ENCODE results near the gene RHOH. TPM values are rescaled to one million over a fixed set of nuclear protein-coding genes. Genes with fewer than 3 reads are reported as not detected.

The RHOH gene
- total RNA-seq, 4 donors from 2014 or later, result 0.26 TPM; not detected in 3

DNA sequence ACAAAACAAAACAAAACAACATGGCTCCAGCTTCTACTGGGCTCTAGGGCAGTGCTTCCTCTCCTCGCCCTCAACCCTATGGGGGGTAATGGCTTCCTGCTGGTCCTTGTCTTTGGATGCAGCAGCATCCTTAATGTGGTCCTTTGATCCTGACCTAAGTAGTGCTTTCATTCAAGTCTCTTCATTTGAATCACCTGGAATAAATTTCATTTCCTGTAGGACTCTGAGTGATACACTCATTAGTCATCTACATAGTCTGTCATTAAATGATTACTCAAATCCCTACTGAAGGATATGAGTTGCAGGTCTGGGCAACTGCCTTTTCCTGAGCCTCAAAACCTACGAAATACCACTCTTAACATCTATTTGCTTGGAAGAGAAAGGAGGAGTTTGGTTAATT is 54.5 kb downstream of the RHOH start:
- no peak overlapping the region for H3K27ac ChIP-seq
- intact Hi-C loops (cut with DNase I; ENCODE audit: low total_unique reads), result no loop called here
- no peak for ATAC-seq
- in situ Hi-C loops (cut with MboI; ENCODE audit: low sequenced_read_pairs in 4 of 4), result no loop called here
- H3K27me3 ChIP-seq, result no peaks in the 10 kb centered on the region
- no peaks in the 10 kb centered on the region for H3K4me1 ChIP-seq
- TF ChIP-seq CTCF (IDR thresholded peaks at IDR 0.05 in 4 of 5, conservative IDR thresholded peaks at IDR 0.05 in 1 of 5) (no peak), POLR2A (IDR thresholded peaks at IDR 0.05) (no peak)
- no peak for DNase-seq
- no peaks in the 10 kb centered on the region for H3K36me3 ChIP-seq
- no peak overlapping the region for H3K4me3 ChIP-seq
- H3K9me3 ChIP-seq, result no peaks in the 10 kb centered on the region

DNA sequence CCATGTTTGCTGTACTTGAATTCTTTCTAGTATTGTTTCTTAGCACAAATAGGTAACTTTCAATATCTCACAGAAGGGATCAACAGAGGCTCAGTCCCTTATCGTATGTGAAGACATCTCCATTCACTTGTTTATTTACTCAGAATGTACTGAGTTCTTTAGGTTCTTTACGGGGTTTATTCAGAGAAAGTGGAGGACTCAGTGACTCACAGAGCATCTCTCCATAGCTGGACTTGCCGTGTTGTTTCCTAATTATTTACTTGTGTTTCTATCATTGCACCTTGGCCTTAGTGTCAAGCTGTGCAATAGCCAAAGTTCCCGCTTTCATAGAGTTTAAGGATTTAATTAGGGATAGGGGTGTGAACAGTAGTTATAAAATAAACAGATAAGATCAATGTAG is 57.1 kb downstream of the RHOH start:
- Histone ChIP-seq H3K36me3 (no peaks in the 10 kb centered on the region), H3K27me3 (no peaks in the 10 kb centered on the region), H3K27ac (no peak overlapping the region), H3K9me3 (no peaks in the 10 kb centered on the region), H3K4me1 (no peaks in the 10 kb centered on the region), H3K4me3 (no peak overlapping the region)
- DNase-seq (no peak), ATAC-seq (no peak)
- intact Hi-C loops (cut with DNase I; ENCODE audit: low total_unique reads), result no loop called here
- in situ Hi-C loops (cut with MboI; ENCODE audit: low sequenced_read_pairs in 4 of 4), result no loop called here
- no peak for TF ChIP-seq CTCF (IDR thresholded peaks at IDR 0.05 in 4 of 5, conservative IDR thresholded peaks at IDR 0.05 in 1 of 5)
- TF ChIP-seq POLR2A (IDR thresholded peaks at IDR 0.05), result no peak

DNA sequence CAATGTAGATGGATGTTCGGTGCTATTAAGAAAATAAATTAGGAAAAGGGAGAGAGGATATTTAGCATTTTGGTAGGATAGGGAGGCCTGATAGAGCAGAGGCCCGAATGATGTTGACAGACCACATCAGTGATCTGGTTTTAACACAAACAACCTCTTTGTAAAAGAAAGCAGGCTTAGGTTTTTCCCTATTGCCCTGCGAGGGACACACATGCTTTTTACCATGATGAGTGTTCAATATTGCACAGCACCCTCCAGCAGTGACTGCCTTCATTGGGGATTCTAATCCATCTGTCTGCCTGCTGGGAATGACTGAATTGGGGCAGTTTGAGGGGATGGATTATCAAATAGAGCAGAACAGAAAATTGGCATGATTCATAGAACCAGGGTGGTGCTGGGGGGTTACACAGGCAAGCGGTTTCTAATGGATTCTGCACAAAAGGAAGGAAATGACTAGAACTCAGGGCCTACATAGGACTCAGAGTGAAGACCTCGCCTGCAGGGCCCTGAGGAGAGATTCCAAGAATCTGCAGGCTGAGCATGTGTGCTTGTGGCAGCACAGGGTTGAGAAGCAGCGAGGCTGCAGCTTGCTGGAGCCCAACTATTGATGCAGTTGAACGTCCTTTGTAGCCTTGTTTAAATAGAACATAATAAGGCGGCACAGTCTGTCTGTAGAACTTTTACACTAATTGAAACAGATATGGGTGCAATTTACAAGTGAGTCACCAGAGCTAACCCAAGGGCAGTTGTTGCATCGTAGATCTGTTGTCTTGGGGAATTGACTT is 58.0 kb downstream of the RHOH start:
- ATAC-seq (no peak), DNase-seq (no peak)
- no peak overlapping the region for H3K27ac ChIP-seq

GRCh38 chr4:40255393-40256281 is 58.8 kb downstream of the RHOH start:
- H3K36me3 ChIP-seq, result no peaks in the 10 kb centered on the region
- no peaks in the 10 kb centered on the region for H3K4me1 ChIP-seq
- no peaks in the 10 kb centered on the region for H3K27me3 ChIP-seq
- DNase-seq, result no peak
- no peak for TF ChIP-seq CTCF (IDR thresholded peaks at IDR 0.05 in 4 of 5, conservative IDR thresholded peaks at IDR 0.05 in 1 of 5)
- no peak for TF ChIP-seq POLR2A (IDR thresholded peaks at IDR 0.05)
- no peak overlapping the region for H3K27ac ChIP-seq
- in situ Hi-C loops (cut with MboI; ENCODE audit: low sequenced_read_pairs in 4 of 4), result no loop called here
- no peaks in the 10 kb centered on the region for H3K9me3 ChIP-seq
- ATAC-seq, result peak in 1 of 2 donors; percentile 36
- no peak overlapping the region for H3K4me3 ChIP-seq
- intact Hi-C loops (cut with DNase I; ENCODE audit: low total_unique reads), result no loop called here

More for the DNA sequence above, 58.0 kb downstream of the RHOH start:
- Histone ChIP-seq H3K4me1 (no peaks in the 10 kb centered on the region), H3K9me3 (no peaks in the 10 kb centered on the region), H3K36me3 (no peaks in the 10 kb centered on the region), H3K4me3 (no peak overlapping the region), H3K27me3 (no peaks in the 10 kb centered on the region)
- in situ Hi-C loops (cut with MboI; ENCODE audit: low sequenced_read_pairs in 4 of 4), result no loop called here
- intact Hi-C loops (cut with DNase I; ENCODE audit: low total_unique reads), result no loop called here
- TF ChIP-seq CTCF (IDR thresholded peaks at IDR 0.05 in 4 of 5, conservative IDR thresholded peaks at IDR 0.05 in 1 of 5) (no peak), POLR2A (IDR thresholded peaks at IDR 0.05) (no peak)
